Muscle of back (tissue), 11 donors: Measurements from ENCODE around the gene GPT2. TPM values are rescaled to one million over a fixed set of nuclear protein-coding genes. Genes with fewer than 3 reads are reported as not detected.
"Not testable (repeated sequence)": the region's sequence is repeated elsewhere in the genome, so short reads cannot be mapped to it uniquely, and the experiment has no call there.

Experiments used
- DNase-seq, 3 donors: peaks; one replicate each; pipeline versions ENCODE4 v3.0.0 to v3.0.0-alpha.2; 2013
- polyA plus RNA-seq, 10 donors: library from polyadenylated mRNA; unstranded; fragments of 120-200 nt; gene quantifications; one replicate each; pipeline ENCODE4 v1.2.1, GENCODE V29; 2013; ENCODE audit not compliant: insufficient read length in 10 of 10

GPT2 gene
- polyA plus RNA-seq, 10 donors, result 17.2 to 35.4 (median 30.8) TPM

GRCh38 chr16:46859719-46860152 lies 24.4 kb upstream of the GPT2 start:
- peak in 1 of 3 donors; percentile 50 for DNase-seq

- no peak for DNase-seq
These were observed 21.4 kb upstream of the GPT2 start for GRCh38 chr16:46862555-46863447.

DNA sequence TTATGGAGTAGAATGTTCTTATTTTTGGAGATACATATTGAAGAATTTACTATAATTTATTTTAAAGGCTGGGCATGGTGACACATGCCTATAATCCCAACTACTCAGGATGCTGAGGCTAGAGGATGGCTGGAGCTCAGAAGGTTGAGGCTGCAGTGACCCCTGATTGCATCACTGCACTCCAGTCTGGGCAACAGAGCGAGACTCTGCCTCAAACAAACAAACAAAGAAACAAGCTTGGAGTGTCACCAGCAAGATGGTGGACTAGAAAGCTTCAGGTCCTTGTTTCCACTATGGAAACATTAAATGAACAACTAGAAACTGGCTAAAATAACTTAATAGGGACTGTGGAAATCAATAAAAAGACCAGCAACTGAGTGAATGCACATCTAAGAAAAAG lies 17.9 kb upstream of the GPT2 start:
- DNase-seq, result no peak

DNA sequence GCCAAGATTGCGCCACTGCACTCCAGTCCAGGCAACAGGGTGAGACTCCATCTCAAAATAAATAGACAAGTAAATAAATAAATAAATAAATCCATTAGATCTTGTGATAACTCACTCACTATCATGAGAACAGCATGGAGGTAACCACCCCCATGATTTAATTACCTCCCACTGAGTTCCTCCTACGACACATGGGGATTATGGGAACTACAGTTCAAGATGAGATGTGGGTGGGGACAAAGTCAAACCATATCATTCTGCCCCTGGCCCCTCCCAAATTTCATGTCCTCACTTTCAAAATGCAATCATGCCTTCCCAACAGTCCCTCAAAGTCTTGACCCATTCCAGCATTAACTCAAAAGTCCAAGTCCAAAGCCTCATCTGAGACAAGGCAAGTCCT lies 16.7 kb upstream of the GPT2 start:
- DNase-seq, result not testable (repeated sequence)

GRCh38 chr16:46868891-46869290 lies 15.3 kb upstream of the GPT2 start:
- DNase-seq, result not testable (repeated sequence)

GRCh38 chr16:46871597-46871996 lies 12.6 kb upstream of the GPT2 start:
- peak in 1 of 3 donors; percentile 10 for DNase-seq

GRCh38 chr16:46873201-46873600 lies 11.0 kb upstream of the GPT2 start:
- DNase-seq, result no peak

DNA sequence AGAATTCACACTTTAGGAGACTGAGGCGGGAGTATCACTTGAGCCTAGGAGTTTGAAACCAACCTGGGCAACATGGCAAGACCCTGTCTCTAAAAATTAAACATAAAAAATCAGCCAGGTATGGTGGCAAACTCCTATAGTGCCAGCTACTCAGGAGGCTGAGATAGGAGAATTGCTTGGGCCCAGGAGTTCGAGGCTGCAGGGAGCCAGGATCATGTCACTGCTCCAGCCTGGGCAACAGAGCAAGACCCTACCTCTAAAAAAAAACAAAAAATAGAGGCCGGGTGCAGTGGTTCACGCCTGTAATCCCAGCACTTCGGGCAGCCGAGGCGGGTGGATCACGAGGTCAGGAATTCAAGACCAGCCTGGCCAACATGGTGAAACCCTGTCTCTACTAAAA lies 8.9 kb upstream of the GPT2 start:
- no peak for DNase-seq

DNA sequence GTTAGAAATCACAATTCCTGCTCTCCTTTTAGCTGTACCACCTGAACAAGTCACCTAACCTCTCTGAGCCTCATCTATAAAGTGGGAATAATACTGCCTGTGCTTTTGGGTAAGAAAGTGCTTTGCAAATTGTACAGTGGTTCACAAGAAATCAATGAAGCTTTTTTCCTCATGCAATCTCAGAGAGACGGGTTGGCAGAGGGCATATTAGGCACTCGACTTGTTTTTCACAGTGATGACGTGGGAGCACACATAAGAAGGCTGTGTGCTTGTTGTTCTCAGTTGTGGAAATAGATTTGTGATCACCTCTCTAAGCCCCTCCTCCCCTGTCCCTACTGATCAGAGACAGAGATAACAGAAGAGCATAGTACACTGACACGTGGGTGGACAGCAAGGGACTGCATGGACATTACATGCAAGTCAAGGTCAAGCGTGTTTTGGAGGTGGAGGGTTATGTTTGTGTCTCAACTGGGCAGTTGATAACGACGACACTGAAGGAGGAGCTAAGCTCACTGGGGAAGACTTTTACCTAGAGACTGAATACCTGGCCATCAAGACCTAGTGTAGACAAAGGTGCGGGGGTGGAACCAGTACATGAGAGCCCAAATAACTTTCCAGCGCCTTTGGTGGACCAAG lies 1.7 kb upstream of the GPT2 start:
- no peak for DNase-seq

- DNase-seq, result no peak
These were observed 1.2 kb upstream of the GPT2 start for GRCh38 chr16:46882940-46883307.

- no peak for DNase-seq
These were observed 841 bp upstream of the GPT2 start for GRCh38 chr16:46883353-46883689.

DNA sequence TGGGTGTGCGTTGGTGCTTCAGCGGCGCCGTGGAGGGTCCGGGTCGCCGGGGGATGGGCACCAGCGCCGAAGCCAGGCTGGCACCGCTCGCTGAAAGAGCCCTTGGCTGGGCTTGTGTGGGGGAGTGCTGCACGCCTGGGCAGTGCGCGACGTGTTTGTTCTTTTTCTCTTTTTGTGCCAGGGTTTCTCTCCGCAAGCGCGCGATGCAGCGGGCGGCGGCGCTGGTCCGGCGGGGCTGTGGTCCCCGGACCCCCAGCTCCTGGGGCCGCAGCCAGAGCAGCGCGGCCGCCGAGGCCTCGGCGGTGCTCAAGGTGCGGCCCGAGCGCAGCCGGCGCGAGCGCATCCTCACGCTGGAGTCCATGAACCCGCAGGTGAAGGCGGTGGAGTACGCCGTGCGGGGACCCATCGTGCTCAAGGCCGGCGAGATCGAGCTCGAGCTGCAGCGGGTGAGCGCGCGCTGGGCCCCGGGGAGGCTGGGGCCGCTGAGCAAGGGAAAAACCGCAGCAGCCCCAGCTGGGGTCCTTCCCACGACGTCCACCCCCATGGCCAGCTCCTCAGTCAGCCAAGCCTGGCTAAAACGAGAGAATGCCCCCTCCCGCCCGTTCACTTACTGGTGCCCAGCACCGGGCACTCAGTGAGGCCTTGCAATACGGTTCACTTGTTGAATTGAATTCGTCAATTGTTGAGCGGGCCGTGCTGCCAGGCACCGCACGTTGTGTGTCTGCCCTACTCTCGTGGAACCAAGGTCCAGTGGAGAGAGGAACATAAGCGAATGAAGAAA lies 541 bp downstream of the GPT2 start:
- DNase-seq, result peak in 1 of 3 donors; percentile 44

DNA sequence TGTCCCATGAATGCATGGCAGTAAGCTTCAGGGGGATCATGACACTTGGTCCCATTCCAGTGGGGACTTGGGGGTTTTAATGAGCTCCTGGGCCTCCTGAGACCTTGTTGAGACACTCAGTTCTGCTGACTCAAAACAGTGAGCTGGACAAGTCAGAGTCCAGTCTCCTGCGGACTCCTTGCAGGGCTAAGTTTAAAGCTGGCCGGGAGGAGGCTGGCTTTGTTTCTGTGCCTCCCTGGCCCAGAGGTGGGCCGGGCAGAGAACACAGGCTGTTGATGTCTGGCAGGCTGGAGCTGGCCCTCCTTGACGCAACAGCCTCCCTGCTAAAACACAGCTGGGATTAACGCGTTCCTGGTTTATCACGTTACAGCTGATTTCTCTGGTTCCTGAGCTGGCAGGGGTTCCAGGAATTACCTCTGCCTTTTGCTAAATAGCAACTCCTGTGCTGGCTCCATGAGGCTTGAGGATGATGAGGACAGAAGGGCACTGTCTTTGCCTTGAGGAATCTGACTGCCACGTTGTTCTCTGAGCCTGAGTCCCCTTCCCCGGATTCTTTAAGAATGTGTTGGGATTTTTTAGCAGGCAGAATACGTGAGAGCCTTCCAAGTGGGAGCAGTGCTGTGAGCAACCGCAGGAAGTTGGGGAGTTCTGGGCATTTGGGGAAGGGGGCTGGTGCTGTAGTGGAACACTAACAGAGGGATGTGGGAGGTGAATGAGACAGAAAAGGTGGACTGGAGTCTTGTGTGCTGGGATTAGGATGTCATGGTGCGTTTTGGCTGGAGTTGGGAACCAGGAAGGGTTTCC lies 2.0 kb downstream of the GPT2 start:
- peak in 1 of 3 donors; percentile 15 for DNase-seq

- DNase-seq, result no peak
These were observed 2.8 kb downstream of the GPT2 start for GRCh38 chr16:46886764-46887523.

DNA sequence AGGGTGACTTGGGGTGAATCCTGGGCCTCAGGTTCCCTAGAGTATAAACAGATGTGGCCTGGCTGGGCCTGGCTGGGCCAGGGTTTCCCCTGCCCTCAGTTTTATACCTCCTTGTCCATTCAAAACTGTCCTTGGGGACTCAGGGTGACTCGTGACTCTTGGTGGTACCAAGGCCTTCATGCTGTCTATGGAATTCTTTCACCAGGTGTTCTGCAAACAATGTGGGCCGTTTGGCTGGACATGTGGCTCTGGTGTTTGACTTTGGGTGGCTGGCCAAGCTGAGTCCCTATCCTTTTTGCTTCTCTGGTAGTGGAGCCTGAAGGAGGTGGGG lies 3.3 kb downstream of the GPT2 start:
- no peak for DNase-seq

- no peak for DNase-seq
These were observed 5.2 kb downstream of the GPT2 start for GRCh38 chr16:46889245-46889941.

- no peak for DNase-seq
These were observed 5.8 kb downstream of the GPT2 start for GRCh38 chr16:46889942-46890300.

GRCh38 chr16:46891910-46892309 lies 7.7 kb downstream of the GPT2 start:
- no peak for DNase-seq

- peak; percentile 61 to 83 (median 70) for DNase-seq
These were observed 10.0 kb downstream of the GPT2 start for GRCh38 chr16:46894036-46894672.
